Measurements from ENCODE around the gene NCKAP5L.
"Not testable (repeated sequence)": the region's sequence is repeated elsewhere in the genome, so short reads cannot be mapped to it uniquely, and the experiment has no call there.

The NCKAP5L gene, protein sequence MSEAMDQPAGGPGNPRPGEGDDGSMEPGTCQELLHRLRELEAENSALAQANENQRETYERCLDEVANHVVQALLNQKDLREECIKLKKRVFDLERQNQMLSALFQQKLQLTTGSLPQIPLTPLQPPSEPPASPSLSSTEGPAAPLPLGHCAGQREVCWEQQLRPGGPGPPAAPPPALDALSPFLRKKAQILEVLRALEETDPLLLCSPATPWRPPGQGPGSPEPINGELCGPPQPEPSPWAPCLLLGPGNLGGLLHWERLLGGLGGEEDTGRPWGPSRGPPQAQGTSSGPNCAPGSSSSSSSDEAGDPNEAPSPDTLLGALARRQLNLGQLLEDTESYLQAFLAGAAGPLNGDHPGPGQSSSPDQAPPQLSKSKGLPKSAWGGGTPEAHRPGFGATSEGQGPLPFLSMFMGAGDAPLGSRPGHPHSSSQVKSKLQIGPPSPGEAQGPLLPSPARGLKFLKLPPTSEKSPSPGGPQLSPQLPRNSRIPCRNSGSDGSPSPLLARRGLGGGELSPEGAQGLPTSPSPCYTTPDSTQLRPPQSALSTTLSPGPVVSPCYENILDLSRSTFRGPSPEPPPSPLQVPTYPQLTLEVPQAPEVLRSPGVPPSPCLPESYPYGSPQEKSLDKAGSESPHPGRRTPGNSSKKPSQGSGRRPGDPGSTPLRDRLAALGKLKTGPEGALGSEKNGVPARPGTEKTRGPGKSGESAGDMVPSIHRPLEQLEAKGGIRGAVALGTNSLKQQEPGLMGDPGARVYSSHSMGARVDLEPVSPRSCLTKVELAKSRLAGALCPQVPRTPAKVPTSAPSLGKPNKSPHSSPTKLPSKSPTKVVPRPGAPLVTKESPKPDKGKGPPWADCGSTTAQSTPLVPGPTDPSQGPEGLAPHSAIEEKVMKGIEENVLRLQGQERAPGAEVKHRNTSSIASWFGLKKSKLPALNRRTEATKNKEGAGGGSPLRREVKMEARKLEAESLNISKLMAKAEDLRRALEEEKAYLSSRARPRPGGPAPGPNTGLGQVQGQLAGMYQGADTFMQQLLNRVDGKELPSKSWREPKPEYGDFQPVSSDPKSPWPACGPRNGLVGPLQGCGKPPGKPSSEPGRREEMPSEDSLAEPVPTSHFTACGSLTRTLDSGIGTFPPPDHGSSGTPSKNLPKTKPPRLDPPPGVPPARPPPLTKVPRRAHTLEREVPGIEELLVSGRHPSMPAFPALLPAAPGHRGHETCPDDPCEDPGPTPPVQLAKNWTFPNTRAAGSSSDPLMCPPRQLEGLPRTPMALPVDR (N-terminal part only)

DNA sequence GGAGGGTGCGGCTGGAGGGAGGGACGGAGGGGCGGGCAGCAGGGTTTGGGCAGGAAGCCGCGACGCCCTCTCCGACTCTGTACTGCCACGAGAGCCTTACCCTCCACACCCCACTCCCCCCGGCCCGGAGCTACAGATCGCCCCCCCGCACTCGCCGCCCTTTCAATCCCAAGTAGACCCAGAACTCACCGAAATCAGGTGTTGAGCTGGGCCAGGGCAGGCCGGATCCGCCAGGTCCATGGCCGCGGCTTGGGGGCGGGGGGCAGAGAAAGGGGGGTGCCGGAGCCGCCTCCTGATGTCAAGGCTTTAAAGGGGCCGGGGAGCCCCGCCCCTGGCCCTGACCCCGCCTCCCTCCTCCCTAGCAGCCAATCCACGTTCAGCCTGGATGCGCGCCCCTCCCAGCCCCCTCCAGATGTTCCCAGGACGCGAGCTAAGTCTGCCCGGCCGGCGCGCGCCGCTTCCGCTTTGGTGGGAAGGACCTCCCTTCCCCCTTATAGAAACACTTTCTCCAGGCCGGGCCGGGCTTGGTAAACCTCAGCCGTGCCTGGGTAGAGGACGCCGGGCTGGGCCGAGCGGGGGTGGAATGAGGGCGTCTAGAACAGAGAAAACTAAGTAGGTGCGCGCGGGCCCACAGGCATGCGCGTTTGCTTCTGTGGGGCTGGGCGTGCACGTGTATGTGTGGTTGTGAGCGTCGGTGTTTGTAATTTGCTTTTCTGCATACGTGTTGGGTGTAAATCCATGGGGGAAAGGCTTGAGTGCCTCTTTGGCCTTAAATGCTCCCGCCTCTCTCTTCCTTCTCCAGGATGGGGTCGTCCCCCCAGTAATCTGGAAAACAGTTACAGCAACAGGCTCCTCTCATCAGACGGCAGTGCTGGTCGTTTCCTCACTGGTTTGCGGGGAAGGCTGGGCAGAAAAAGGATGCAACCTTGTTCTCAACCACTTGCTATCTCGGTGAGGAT lies at the start of gene NCKAP5L:
NCKAP5L (minus strand) TSS at position 281 of the 959 bp plus-strand sequence. CDS start 24,369 bp downstream, outside the sequence.
- DNase-seq (ENCODE audit: low spot score) = peak; percentile 99

DNA sequence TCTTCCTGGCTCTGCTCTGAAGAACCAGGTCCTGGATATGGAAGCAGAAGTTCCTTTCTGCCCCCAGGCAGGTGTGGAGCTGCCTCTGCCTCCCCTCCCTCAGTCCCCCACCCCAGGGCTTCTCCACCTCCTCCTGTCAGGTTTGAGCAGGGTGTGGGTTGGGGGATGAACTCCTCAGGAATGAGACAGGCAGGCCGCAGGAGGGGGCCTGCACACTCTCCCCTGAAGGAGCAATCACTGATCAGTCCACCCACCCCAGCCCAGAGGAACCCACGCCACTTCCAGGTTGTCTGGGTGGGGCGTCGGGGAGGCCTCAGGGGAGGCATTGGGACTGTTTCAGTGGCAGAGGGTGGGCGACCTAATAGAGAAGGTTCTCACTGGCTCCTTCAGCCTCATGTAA lies 48.9 kb upstream of the NCKAP5L start:
- DNase-seq (ENCODE audit: low spot score) = no peak

DNA sequence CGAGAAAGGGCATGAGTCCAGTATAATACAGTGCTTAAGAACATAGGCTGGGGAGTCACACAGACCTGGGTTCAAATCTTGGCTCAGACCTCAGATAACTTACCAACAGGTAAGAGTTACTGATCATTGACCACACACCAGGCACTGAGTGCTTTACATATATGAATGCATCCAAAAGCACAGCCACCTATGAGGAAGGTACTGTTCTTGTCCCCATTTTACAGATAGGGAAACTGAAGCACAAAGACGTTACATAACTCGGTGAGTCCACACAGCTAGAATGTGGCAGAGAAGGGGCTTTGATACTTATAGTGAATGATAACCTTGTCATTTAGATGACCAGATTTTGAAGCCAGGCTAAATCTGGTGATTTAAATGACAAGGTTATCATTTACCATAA lies 47.9 kb upstream of the NCKAP5L start:
- no peak for DNase-seq (ENCODE audit: low spot score)

DNA sequence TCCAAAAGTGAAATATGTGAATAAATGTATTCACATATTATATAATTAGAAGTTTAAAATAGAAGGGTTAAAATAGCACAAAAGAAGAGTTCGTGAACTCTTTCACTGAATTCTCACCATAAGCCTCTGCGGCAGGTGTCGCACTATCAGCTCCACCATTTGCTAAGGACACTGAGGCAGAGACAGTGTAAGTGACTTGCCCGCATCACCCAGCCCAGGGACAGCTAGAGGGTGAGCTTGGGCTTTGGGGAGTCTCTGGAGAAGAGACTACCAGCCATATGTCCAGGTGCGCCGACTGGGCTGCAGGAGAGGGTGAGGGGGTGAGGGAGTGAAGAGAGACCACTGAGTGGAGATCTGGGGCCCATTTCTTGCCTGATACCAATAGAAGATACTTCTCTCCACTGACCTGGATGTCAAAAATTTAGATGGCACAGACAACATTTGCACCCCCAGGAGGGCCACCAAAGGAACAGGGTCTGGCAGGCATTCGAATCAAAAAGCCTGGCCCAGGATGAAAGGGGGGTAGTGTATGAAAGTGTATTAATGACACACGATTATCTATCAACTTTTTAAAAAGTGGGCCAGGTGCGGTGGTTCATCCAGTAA lies 47.0 kb upstream of the NCKAP5L start:
- no peak for DNase-seq (ENCODE audit: low spot score)

DNA sequence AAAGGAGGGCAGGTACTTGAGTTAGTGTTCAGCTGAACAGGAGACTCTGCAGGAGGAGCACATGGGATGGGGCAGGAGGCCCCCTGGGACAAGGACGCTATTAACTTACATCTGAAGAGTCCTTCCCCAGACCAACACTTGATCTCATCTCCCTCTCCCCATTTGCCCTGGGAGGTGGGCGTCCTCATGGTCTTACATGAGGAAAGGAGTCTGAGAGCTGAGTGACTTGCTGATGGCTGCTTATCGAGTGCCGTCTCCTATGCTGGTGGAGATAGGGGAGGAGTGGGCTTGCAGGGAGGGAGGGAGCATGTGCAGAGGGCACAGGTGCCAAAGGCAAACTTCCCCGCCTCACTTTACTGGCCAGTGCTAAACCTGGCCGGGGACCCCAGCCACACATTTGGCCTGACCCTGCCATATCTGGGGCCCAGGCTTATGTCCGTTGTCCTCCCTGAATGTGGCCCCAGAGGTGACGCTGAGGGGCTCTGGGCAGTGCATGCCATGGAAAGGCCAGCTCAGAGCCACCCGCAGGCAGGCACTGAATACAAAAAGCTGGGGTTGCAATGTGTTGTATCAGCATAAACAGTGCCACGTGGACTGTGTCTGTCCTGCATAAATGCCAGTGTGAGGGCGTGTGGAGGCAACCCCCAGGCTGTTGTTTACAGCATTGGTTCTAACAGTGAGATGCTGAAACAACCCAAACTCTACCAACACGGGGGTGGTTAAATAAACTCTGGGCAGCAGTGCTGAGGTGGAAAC lies 46.1 kb upstream of the NCKAP5L start:
- no peak for DNase-seq (ENCODE audit: low spot score)

DNA sequence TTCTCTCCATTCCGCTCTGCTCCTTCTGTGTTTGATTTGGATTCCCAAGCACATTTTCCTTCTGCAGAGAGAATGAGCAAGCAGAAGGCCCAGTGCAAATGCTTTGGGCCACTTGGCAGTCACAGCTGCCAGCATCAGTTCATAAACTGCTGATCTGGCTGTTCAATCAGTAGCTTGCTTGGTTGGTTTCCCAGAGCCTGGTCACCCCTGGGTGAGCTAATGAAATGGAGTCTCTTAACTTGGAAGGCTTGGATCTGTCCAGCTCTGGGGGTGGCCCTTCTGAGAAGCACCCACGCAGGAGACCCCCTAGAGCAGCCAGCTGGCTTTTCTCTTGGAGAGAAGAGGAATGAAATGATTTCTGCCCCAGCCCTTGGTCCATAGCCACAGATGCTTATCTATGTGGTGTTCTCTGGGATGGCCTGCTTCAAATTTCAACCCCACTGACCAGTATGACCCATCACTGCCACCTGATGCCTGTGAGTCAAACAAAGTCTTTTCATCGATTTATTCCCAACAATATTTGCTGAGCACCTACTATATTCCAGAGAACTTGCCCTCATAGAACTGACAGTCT lies 45.2 kb upstream of the NCKAP5L start:
- peak; percentile 43 for DNase-seq (ENCODE audit: low spot score)

DNA sequence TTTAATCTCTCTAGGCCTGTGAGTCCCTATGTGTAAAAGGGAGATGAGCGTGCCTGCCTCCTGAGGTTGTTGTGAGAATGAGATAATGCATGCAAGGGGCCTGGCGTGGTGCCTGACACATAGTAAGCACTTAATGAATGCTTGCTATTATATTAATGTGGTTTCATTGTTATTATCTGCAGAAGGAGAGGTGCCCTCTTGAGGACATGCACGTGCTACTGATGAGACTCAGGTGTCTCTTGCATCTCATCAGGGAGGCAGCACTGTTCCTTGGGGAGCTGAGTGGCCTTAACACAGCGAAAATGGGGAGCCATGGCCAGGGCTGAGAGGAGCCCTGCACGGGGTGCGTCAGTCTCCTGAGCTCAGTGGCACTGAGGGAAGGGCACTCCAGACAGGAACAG lies 44.6 kb upstream of the NCKAP5L start:
- no peak for DNase-seq (ENCODE audit: low spot score)

DNA sequence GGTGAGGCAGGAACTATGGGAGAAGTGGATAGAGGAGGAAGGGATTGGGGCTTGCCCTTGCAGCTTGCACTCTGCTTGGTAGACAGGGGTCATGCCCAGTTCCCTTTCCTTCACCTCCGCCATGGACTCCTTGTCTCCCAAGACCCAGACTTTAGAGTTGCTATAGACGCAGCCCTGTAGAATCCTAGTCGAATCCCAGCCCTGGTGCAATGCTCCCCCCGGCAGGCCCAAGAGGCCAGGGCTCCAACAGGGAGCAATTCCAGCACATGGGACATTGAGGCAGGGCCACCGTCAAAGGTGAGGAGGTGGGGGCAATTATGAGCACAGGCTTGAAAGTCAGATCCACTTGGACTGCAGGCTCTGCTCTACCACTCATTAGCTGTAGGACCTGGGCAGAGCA lies 44.2 kb upstream of the NCKAP5L start:
- no peak for DNase-seq (ENCODE audit: low spot score)

DNA sequence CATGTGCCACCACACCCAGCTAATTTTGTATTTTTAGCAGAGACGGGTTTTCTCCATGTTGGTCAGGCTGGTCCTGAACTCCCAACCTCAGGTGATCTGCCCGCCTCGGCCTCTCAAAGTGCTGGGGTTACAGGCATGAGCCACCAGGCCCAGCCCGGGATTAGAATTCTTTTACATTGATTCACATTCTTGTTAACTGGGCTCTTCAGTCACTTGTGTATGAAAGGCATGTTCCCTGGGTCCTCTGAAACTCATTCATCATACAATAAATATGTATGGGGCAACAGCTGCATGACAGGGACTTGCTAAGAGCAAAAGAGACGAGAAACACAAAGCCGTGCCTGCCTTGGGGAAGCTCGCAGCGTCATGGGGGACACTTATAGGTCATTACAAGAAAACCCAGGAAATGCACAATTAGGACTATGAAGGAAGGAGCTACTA lies 43.6 kb upstream of the NCKAP5L start:
- not testable (repeated sequence) for DNase-seq (ENCODE audit: low spot score)

DNA sequence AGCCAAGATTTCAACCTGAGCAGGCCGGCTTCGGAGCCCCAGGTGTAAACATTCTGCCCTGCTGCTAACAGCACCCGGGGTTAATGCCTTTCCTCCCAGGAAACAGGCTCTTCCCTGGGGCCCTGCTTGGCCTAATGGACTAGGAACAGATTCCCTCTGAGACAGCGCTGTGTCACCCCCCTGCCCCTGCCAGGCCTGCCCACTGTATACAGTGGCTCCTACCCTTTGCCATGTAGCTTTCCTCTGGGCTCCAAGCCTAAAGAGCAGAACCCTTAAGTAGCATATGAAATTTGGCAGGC lies 43.0 kb upstream of the NCKAP5L start:
- no peak for DNase-seq (ENCODE audit: low spot score)

DNA sequence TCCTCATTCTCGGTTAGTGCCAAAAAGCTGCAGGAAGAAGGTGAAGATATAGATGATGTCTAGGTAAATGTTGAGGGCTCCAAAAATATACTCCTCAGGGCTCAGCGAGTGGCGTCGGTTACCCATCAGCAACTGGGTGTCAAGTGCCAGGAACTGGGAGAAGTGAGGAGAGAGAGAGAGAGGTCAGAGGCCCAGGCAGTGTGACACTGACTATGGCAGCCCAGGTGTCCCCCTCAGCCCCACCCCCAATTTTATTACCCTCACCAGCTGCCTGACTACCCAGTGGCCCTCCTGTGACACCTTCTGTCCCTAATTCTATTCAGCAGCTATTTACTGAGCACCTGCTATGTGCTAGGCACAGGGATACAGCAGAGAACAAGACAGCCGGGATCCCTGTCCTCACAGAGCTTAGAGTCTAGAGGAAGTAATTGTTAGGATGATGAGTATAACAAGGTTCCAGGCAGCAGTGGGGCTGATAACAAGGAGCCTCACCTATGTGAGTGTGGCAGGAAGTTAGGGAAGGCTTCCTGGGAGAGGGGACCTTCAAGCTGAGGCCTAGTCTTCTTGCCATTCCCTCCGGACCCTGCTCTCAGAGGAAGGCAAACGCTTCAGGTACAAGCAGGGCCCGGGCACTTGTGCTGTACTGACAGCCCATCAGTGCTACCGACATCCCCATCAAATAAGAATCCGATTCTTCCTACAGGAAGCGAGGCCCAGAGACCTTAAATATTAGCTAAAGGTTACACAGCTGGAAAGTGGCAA lies 42.5 kb upstream of the NCKAP5L start:
- DNase-seq (ENCODE audit: low spot score) = no peak

DNA sequence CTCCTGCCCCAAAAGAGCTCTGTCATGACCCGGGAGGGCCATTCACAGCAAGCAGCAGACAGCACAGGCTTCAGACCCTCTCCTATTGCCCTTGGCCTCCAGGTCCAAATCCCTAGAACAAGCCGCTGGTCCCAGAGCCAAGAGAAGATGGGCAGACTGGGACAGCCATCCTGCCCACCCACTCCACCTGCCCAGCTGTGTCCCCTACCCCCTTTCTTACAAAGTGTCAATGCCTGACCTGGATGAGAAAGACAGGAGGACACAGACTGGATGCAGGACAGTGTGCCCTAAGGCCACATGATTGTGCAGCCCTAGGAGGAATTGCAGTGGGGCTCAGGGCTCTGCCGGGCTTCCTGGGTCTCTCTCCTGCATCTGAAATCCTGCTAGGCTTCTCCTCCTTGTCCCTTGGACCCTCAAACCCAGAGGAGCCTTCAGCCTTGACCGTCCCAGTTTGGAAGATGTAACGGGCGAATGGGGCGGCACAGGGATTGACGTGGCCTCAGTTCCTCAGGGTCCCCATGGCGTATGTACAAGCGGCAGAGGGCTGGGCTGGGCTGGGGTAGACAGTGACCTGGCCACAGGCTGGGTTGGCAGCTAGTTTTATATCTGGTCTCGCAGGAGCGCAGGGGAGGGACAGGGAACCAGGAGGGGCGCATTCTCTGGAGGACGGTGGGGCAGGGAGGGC lies 41.7 kb upstream of the NCKAP5L start:
- no peak for DNase-seq (ENCODE audit: low spot score)

DNA sequence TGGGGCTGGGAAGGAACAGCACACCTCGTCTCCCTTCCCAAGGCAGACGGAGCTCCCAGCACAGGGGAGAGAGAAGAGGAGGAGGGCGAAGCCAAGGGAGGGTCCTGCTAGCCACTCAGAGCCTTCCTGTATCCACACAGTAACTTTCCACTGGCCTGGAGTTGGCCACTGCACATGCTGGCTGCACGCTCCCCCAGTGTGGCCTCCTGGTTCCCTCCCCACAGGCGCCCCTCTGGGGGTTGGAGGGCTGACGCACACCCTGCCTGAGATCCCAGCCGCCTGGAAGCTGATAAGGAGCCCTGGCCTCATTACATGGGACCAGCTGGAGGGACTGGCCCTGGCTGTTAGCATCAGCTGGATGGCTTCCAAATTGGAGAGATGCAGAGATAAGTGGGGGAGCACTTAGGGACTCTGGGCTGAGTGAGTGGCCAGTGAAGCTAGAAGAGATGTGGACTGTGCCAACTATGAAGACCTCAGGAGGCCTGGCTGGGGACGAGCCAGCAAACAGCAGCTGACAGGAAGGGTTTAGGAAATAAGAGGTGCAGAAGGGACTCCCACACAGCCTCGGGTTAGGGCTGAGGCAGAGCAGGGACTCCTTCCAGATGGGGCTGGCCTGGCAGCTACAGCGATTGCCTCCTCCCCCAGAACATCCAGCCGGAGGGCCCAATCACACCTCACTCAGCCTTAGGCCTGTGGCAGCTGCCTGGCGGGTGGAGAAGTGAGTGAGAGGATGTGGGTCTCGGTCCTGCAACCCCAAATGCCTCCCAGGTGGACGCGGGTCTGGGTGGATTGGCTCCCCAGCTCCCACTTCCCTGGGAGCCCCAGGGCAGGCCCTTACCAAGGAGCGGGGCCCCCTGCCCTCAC lies 41.0 kb upstream of the NCKAP5L start:
- DNase-seq (ENCODE audit: low spot score) = peak; percentile 88

DNA sequence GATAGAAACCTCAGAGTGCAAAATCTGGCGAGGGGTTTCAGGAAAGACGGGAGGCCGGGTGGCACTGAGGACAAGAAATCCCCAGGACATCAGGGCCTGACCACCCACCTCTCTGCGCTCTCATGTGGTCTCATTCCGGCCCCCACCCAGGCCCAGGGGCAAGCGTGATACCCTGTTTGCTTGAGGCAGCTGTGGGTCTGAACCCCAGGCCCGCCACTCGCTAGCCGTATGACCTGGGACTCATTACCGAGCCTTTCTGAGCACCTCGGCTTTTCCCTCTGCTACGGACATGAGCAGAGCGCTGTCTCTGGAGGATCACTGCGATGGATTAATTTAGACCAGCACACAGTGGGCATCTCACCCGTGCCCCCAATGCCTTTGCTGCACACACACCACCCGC lies 40.2 kb upstream of the NCKAP5L start:
- no peak for DNase-seq (ENCODE audit: low spot score)

DNA sequence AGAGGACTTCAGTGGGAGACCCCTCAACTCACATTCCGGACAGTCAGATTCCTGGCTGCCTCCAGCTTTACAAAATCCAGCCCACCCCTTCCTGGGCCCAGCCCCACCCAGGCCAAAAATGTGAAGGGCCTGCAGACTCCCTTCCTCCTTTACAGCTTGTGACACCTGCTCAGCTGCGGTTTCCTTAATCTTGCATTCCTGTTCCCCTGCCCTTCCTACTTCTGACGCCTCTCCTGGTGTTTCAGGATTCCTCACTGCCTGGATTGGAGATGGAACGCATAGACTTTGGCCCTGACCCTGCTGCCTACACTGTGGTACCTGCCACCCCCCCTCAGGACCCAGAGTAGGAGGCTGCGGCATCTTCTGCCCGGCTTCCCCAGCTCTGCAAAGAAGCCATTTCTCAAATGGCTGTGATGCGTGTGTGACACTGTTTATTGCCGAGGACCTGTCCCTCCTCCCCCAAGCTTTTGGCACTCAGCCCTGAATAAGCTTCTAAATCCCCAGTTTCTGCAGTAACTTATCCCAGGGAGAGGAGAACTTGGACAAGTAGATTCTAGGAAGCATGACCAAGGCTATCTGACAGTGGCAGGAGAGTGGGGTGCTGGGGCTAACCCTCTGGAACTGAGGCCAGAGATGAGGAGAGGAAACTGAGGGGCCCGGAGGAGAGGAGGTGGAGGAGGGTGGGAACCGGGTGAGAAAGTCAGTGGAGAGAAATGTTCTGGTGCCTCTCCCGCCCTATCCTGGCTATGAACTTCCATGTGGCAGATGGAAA lies 39.5 kb upstream of the NCKAP5L start:
- no peak for DNase-seq (ENCODE audit: low spot score)

DNA sequence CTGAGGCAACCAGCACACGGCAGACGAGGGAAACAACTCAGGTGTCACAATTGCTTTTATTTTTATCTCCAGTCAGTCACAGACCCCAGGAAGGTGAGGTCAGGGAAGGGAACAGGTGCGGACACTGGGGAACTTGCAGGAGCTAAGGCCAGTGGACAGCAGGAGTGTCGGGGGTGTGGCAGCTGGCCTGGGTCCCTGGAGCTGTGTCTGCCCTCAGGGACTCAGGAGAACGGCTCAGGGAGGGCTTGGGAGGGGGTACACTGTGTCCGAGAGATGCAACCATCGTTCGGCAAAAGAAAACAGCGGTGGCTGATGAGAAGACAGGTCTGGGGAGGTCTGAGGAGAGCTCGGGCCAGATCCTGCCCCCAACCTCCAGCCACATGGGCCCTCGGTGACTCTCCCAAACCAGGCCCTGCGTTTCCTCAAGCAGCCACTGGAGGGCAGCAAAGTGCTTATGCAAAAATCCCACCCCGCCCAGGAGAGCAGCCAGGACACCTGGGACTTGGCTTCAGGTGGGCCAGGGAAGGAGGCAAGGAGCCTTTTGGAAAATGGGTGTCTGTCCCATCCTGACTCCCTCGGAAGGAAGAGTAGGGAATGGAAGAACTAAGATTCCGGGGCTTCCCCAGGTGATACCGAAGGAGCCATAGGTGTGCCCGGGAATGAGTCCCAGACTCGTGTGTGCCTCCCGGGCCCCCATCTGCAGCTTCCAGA lies 38.8 kb upstream of the NCKAP5L start:
- peak; percentile 92 for DNase-seq (ENCODE audit: low spot score)

All from GM03348 (cell line).